ENCODE results near the gene HERPUD2. TPM values are rescaled to one million over a fixed set of nuclear protein-coding genes. Genes with fewer than 3 reads are reported as not detected.
A peak's percentile ranks its signal among the peaks of the same experiment; 100 is the strongest.
"Not testable (repeated sequence)": the region's sequence is repeated elsewhere in the genome, so short reads cannot be mapped to it uniquely, and the experiment has no call there.

HERPUD2 gene
- total and polyA plus RNA-seq, 2 experiments from 2014 or later: 21.7 to 43.9 TPM

GRCh38 chr7:35593899-35594298 is 101.0 kb downstream of the HERPUD2 start:
- H3K27ac ChIP-seq: no peak overlapping the region
- H3K9me3 ChIP-seq (ENCODE audit: low read depth): no peaks in the 10 kb centered on the region
- peaks cover 8% of the 10 kb centered on the region for H3K4me1 ChIP-seq (ENCODE audit: low read depth)
- no peak for DNase-seq (ENCODE audit: low read depth in 1 of 2, low spot score in 1 of 2)
- no peaks in the 10 kb centered on the region for H3K27me3 ChIP-seq
- TF ChIP-seq CTCF (IDR thresholded peaks at IDR 0.05; ENCODE audit: low read depth, low read length): peak; percentile 25
- no peak overlapping the region for H3K4me3 ChIP-seq
- no peaks in the 10 kb centered on the region for H3K36me3 ChIP-seq

- Histone ChIP-seq H3K4me3 (no peak overlapping the region), H3K9me3 (ENCODE audit: low read depth) (no peaks in the 10 kb centered on the region), H3K27me3 (no peaks in the 10 kb centered on the region), H3K4me1 (ENCODE audit: low read depth) (peaks cover 37% of the 10 kb centered on the region), H3K27ac (peak overlapping the region; percentile 76), H3K36me3 (no peaks in the 10 kb centered on the region)
- TF ChIP-seq CTCF (IDR thresholded peaks at IDR 0.05; ENCODE audit: low read depth, low read length): no peak
- DNase-seq (ENCODE audit: low read depth in 1 of 2, low spot score in 1 of 2): no peak
Observed at GRCh38 chr7:35588647-35589046, 106.3 kb downstream of the HERPUD2 start.

- peak in 1 of 2 donors; percentile 19 for DNase-seq (ENCODE audit: low read depth in 1 of 2, low spot score in 1 of 2)
- no peaks in the 10 kb centered on the region for H3K36me3 ChIP-seq
- peak overlapping the region; percentile 67 for H3K27ac ChIP-seq
- H3K9me3 ChIP-seq (ENCODE audit: low read depth): no peaks in the 10 kb centered on the region
- H3K4me1 ChIP-seq (ENCODE audit: low read depth): peaks cover 29% of the 10 kb centered on the region
- H3K27me3 ChIP-seq: no peaks in the 10 kb centered on the region
- H3K4me3 ChIP-seq: no peak overlapping the region
- no peak for TF ChIP-seq CTCF (IDR thresholded peaks at IDR 0.05; ENCODE audit: low read depth, low read length)
Observed at GRCh38 chr7:35584990-35585389, 109.9 kb downstream of the HERPUD2 start.

- not testable (repeated sequence) for DNase-seq (ENCODE audit: low read depth in 1 of 2, low spot score in 1 of 2); H3K27me3 ChIP-seq; H3K9me3 ChIP-seq (ENCODE audit: low read depth); H3K36me3 ChIP-seq; H3K4me3 ChIP-seq
- Histone ChIP-seq H3K27ac (peak overlapping the region; percentile 67), H3K4me1 (ENCODE audit: low read depth) (peaks cover 29% of the 10 kb centered on the region)
Observed at GRCh38 chr7:35584533-35584932, 110.4 kb downstream of the HERPUD2 start.

Other genes starting within 250 kb of the HERPUD2 start
- 192 and 261 TPM in 2 replicates for gene SEPTIN7, start 105.9 kb upstream of the HERPUD2 start, total RNA-seq
- 560 and 582 TPM in 2 replicates for gene SEPTIN7, start 105.9 kb upstream of the HERPUD2 start, polyA plus RNA-seq